ENCODE results near the gene RIN2. TPM values are rescaled to one million over a fixed set of nuclear protein-coding genes. Genes with fewer than 3 reads are reported as not detected.
A peak's percentile ranks its signal among the peaks of the same experiment; 100 is the strongest.

Gene RIN2
- total and polyA plus RNA-seq, 2 of the 4 experiments (the other 2 are of a cell fraction) = 16.1 to 72.2 TPM

DNA sequence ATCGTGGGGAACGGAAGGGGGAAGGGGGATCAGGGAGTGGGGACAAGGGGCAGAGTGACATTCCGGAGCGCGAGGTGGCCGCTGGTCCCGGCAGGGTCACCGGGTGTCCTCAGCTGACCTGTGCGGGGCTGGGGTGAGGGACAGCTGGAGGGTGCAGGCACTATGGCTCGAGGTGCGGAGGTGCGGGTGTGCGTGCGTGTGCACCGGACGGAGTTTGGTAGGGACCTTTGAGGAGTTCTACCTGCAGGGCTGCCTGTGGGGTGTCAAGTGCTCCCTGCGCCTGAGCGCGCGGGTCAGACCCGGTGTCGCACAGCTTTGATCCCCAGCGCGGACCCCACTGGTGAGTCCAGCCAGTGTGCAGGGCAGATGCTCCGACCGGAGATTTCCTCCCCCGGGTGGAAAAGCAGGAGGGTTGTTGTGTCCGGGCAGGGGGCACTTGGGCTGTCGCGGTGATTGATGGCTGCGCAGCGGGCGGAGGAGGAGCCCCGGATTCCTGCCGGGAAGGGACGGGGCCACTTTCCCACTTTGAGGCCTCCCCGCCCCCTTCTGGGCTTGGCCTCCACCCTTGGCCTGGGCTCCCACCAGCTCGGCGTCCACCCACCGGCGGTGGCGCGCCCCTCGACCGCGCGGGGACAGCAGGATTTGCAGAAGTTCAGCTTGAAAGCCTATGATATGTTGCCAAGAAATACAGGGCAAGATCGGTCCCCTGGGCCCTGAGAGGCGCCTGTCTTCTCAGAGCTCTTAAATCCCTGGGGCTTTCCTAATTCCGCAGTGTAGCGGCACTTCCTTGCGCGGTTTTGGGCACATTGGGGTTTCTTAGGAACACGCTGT, 658 bp downstream of the RIN2 start (continued):
- TF ChIP-seq MAZ (IDR thresholded peaks at IDR 0.05; ENCODE audit: borderline replicate concordance, low read depth, low read length) = no peak
- TF ChIP-seq RFX5 (IDR thresholded peaks at IDR 0.05; ENCODE audit: low read depth, low read length) = no peak
- TF ChIP-seq POLR2A (IDR thresholded peaks at IDR 0.05; ENCODE audit: low read depth, low read length) = no peak

DNA sequence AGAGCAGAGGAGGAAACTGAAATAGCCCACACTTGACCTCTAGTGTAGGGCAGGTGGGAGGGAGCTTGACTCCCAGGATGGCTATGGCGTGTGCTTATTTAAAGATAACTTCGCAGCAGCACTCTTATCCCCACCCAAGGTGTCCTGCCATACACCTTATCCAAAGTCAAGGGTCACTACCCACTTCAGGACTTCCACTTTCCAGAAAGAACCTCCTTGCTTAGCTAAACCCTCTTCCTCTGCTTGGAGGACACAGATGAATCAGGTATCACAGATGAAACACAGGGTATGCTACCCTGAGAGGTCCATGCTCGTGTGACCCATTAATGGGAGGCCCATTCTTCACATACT, 2.3 kb downstream of the RIN2 start:
- POLR2A ChIA-PET (ENCODE audit: unreplicated experiment) = interaction anchor here (1.4 kb wide), 1 partner anchor 16 kb away, joined by 5 read pairs; no protein-coding TSS in a partner anchor
- CTCF ChIA-PET = interaction anchor here (0.5 kb wide), 1 partner anchor 105 kb away, joined by 3 read pairs; no protein-coding TSS in a partner anchor

More for the DNA sequence above, 2.3 kb downstream of the RIN2 start:
- DNase-seq (no peak), ATAC-seq (ENCODE audit: low read depth) (no peak)
- WGBS, 2 experiments (ENCODE audit: extremely low coverage in 2 of 2, insufficient read length in 1 of 2) = no CpG with 5 or more reads among the region's 3 CpGs
- Histone ChIP-seq H4K20me1 (ENCODE audit: insufficient read depth, low read length) (peaks cover 6% of the 10 kb centered on the region), H3K27me3 (ENCODE audit: control insufficient read depth, insufficient read depth, low read length) (no peaks in the 10 kb centered on the region), H4K8ac (ENCODE audit: low read depth in 2 of 2, low read length in 2 of 2) (0 out of 4 replicates have a peak overlapping the region, but pooled peaks of 1 of the 2 experiments have one; percentile 5), H3K79me1 (ENCODE audit: low read depth in 1 of 2, low read length in 2 of 2) (peaks cover 7 to 64% of the 10 kb centered on the region in 2 experiments; a peak in 3 of 4 replicates), H3K9me1 (ENCODE audit: insufficient read depth, low read length) (peaks cover 12% of the 10 kb centered on the region), H3K27ac (ENCODE audit: insufficient read depth, low read length) (no peak overlapping the region), H3K4me3 (ENCODE audit: insufficient read depth, low read depth, low read length) (no peak overlapping the region), H3K4me1 (ENCODE audit: control insufficient read depth, insufficient read depth, low read length) (peaks cover 11% of the 10 kb centered on the region), H3K18ac (ENCODE audit: low read depth, low read length) (no peak overlapping the region), H2BK15ac (ENCODE audit: low read depth, low read length) (peak overlapping the region; percentile 30; the same call in 1 of the 3 replicates), H3K4ac (ENCODE audit: low read depth, low read length) (peak overlapping the region; percentile 45), H2BK20ac (ENCODE audit: low read depth, low read length) (peak overlapping the region; percentile 49; the same call in 1 of the 2 replicates), H3K56ac (ENCODE audit: extremely low read depth, insufficient read depth, low read length) (no peak overlapping the region), H2AK5ac (ENCODE audit: low read depth, low read length) (peak overlapping the region; percentile 79), H3K36me3 (ENCODE audit: control insufficient read depth, insufficient read depth, low read length) (peaks cover 2% of the 10 kb centered on the region; the same call in 1 of the 2 replicates), H3K4me2 (ENCODE audit: low read depth, low read length) (no peak overlapping the region), H2BK120ac (ENCODE audit: low read depth, low read length) (peak overlapping the region; percentile 43), H4K91ac (ENCODE audit: insufficient read depth, low read depth, low read length) (no peak overlapping the region; the same call in 1 of the 2 replicates), H2AK9ac (replicated peaks; ENCODE audit: low read depth, low read length, poor library complexity) (no peak overlapping the region), H3K23ac (ENCODE audit: low read depth, low read length) (peak overlapping the region; percentile 19; the same call in 1 of the 2 replicates), H3K9ac (ENCODE audit: low read depth, low read length) (no peak overlapping the region), H3K14ac (replicated peaks; ENCODE audit: low read depth, low read length) (no peak overlapping the region), H3K9me3 (ENCODE audit: control insufficient read depth, insufficient read depth, low read length) (no peaks in the 10 kb centered on the region), H4K5ac (ENCODE audit: low read depth, low read length) (no peak overlapping the region), H2AFZ (replicated peaks; ENCODE audit: low read length, poor library complexity) (no peak overlapping the region), H2BK5ac (ENCODE audit: low read depth, low read length, poor library complexity, severe bottlenecking) (no peak overlapping the region)
- TSS peak; percentile 12 for BruUV-seq (replicated peaks)
- dilution Hi-C loops (cut with HindIII; ENCODE audit: low sequenced_read_pairs, unreplicated experiment) = no loop called here
- in situ Hi-C loops (cut with MboI; ENCODE audit: low sequenced_read_pairs) = no loop called here
- intact Hi-C loops (cut with micrococcal nuclease) = no loop called here
- TF ChIP-seq, protein P1, sequence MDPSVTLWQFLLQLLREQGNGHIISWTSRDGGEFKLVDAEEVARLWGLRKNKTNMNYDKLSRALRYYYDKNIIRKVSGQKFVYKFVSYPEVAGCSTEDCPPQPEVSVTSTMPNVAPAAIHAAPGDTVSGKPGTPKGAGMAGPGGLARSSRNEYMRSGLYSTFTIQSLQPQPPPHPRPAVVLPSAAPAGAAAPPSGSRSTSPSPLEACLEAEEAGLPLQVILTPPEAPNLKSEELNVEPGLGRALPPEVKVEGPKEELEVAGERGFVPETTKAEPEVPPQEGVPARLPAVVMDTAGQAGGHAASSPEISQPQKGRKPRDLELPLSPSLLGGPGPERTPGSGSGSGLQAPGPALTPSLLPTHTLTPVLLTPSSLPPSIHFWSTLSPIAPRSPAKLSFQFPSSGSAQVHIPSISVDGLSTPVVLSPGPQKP (IDR thresholded peaks at IDR 0.05; ENCODE audit: borderline replicate concordance, low read depth, low read length) = no peak
- TF ChIP-seq, protein P2, sequence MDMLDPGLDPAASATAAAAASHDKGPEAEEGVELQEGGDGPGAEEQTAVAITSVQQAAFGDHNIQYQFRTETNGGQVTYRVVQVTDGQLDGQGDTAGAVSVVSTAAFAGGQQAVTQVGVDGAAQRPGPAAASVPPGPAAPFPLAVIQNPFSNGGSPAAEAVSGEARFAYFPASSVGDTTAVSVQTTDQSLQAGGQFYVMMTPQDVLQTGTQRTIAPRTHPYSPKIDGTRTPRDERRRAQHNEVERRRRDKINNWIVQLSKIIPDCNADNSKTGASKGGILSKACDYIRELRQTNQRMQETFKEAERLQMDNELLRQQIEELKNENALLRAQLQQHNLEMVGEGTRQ (IDR thresholded peaks at IDR 0.05; ENCODE audit: low read depth, low read length) = no peak
- TF ChIP-seq POLR2A (IDR thresholded peaks at IDR 0.05; ENCODE audit: low read depth, low read length) (no peak), RCOR1 (IDR thresholded peaks at IDR 0.05; ENCODE audit: insufficient replicate concordance, low read length) (no peak), RFX5 (IDR thresholded peaks at IDR 0.05; ENCODE audit: low read depth, low read length) (no peak), CHD1 (IDR thresholded peaks at IDR 0.05; ENCODE audit: low read depth, low read length) (no peak), SMC3 (IDR thresholded peaks at IDR 0.05; ENCODE audit: low read depth, low read length) (no peak), MAZ (IDR thresholded peaks at IDR 0.05; ENCODE audit: borderline replicate concordance, low read depth, low read length) (no peak)
- TF ChIP-seq, protein P3, sequence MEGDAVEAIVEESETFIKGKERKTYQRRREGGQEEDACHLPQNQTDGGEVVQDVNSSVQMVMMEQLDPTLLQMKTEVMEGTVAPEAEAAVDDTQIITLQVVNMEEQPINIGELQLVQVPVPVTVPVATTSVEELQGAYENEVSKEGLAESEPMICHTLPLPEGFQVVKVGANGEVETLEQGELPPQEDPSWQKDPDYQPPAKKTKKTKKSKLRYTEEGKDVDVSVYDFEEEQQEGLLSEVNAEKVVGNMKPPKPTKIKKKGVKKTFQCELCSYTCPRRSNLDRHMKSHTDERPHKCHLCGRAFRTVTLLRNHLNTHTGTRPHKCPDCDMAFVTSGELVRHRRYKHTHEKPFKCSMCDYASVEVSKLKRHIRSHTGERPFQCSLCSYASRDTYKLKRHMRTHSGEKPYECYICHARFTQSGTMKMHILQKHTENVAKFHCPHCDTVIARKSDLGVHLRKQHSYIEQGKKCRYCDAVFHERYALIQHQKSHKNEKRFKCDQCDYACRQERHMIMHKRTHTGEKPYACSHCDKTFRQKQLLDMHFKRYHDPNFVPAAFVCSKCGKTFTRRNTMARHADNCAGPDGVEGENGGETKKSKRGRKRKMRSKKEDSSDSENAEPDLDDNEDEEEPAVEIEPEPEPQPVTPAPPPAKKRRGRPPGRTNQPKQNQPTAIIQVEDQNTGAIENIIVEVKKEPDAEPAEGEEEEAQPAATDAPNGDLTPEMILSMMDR (conservative IDR thresholded peaks at IDR 0.05; ENCODE audit: low read depth, low read length) = no peak

Data from IMR-90 (cell line).